ENCODE results near the gene MBNL1. TPM values are rescaled to one million over a fixed set of nuclear protein-coding genes. Genes with fewer than 3 reads are reported as not detected.

MBNL1 gene
- total RNA-seq, 2 experiments from 2014 or later: 446 to 447 TPM

GRCh38 chr3:152256851-152257562, 11.7 kb upstream of the MBNL1 start:
- Mint-ChIP-seq H3K27ac (peak overlapping the region; percentile 87), H3K36me3 (peaks cover 41% of the 10 kb centered on the region), H3K9me3 (no peaks in the 10 kb centered on the region), H3K27me3 (no peaks in the 10 kb centered on the region), H3K4me1 (peaks cover 78% of the 10 kb centered on the region), H3K4me3 (peak overlapping the region; percentile 74)
- DNase-seq: no peak
- ATAC-seq (ENCODE audit: low read depth): peak; percentile 6
- POLR2A ChIA-PET: interaction anchor here (0.5 to 7.6 kb wide), 8 partner anchors 11 to 577 kb away, joined by 3 to 143 read pairs (median 5); partner anchors contain the start of gene MBNL1

GRCh38 chr3:152257563-152258035, 11.1 kb upstream of the MBNL1 start:
- Mint-ChIP-seq H3K27ac (peak overlapping the region; percentile 87), H3K4me3 (peak overlapping the region; percentile 74), H3K9me3 (no peaks in the 10 kb centered on the region), H3K36me3 (peaks cover 43% of the 10 kb centered on the region), H3K4me1 (peaks cover 77% of the 10 kb centered on the region), H3K27me3 (no peaks in the 10 kb centered on the region)
- no peak for DNase-seq
- peak; percentile 43 for ATAC-seq (ENCODE audit: low read depth)
- POLR2A ChIA-PET: interaction anchor here (1.3 to 7.6 kb wide), 6 partner anchors 11 to 58 kb away, joined by 3 to 143 read pairs (median 6); partner anchors contain the start of gene MBNL1

GRCh38 chr3:152258448-152259393, 10.0 kb upstream of the MBNL1 start:
- no peak for DNase-seq
- peak; percentile 50 for ATAC-seq (ENCODE audit: low read depth)
- POLR2A ChIA-PET: interaction anchor here (0.7 to 7.6 kb wide), 12 partner anchors 10 to 65 kb away, joined by 3 to 143 read pairs (median 5); partner anchors contain the start of gene MBNL1
- peaks cover 40% of the 10 kb centered on the region for H3K36me3 Mint-ChIP-seq
- peaks cover 74% of the 10 kb centered on the region for H3K4me1 Mint-ChIP-seq
- H3K27ac Mint-ChIP-seq: peak overlapping the region; percentile 91
- H3K9me3 Mint-ChIP-seq: no peaks in the 10 kb centered on the region
- no peaks in the 10 kb centered on the region for H3K27me3 Mint-ChIP-seq
- H3K4me3 Mint-ChIP-seq: peak overlapping the region; percentile 79

- Mint-ChIP-seq H3K27ac (peak overlapping the region; percentile 76), H3K4me3 (peak overlapping the region; percentile 76)
Observed at GRCh38 chr3:152259468-152259867, 9.3 kb upstream of the MBNL1 start.

GRCh38 chr3:152260026-152260425, 8.7 kb upstream of the MBNL1 start:
- ATAC-seq (ENCODE audit: low read depth) (no peak), DNase-seq (no peak)
- Mint-ChIP-seq H3K9me3 (no peaks in the 10 kb centered on the region), H3K27ac (peak overlapping the region; percentile 61), H3K4me3 (peak overlapping the region; percentile 33), H3K36me3 (peaks cover 47% of the 10 kb centered on the region), H3K27me3 (no peaks in the 10 kb centered on the region), H3K4me1 (peaks cover 72% of the 10 kb centered on the region)
- POLR2A ChIA-PET: interaction anchor here (0.8 to 7.6 kb wide), 5 partner anchors 9 to 62 kb away, joined by 3 to 143 read pairs (median 4); partner anchors contain the start of gene MBNL1

More at GRCh38 chr3:152259468-152259867, 9.3 kb upstream of the MBNL1 start:
- Mint-ChIP-seq H3K9me3 (no peaks in the 10 kb centered on the region), H3K36me3 (peaks cover 46% of the 10 kb centered on the region), H3K4me1 (peaks cover 74% of the 10 kb centered on the region), H3K27me3 (no peaks in the 10 kb centered on the region)
- POLR2A ChIA-PET: interaction anchor here (1.1 to 7.6 kb wide), 5 partner anchors 9 to 25 kb away, joined by 3 to 143 read pairs (median 5); partner anchors contain the start of gene MBNL1
- ATAC-seq (ENCODE audit: low read depth): no peak
- DNase-seq: no peak

- Mint-ChIP-seq H3K4me1 (peaks cover 73% of the 10 kb centered on the region), H3K27ac (peak overlapping the region; percentile 23), H3K36me3 (peaks cover 45% of the 10 kb centered on the region), H3K9me3 (no peaks in the 10 kb centered on the region), H3K4me3 (peak overlapping the region; percentile 47), H3K27me3 (no peaks in the 10 kb centered on the region)
- POLR2A ChIA-PET: interaction anchor here (0.8 to 7.6 kb wide), 4 partner anchors 8 to 63 kb away, joined by 3 to 143 read pairs (median 12); partner anchors contain the start of gene MBNL1
- ATAC-seq (ENCODE audit: low read depth): peak; percentile 31
- DNase-seq: no peak
Observed at GRCh38 chr3:152260529-152260928, 8.2 kb upstream of the MBNL1 start.

GRCh38 chr3:152261329-152261728, 7.4 kb upstream of the MBNL1 start:
- peaks cover 72% of the 10 kb centered on the region for H3K4me1 Mint-ChIP-seq

GRCh38 chr3:152263711-152264110, 5.0 kb upstream of the MBNL1 start:
- no peaks in the 10 kb centered on the region for H3K9me3 Mint-ChIP-seq
- no peak for ATAC-seq (ENCODE audit: low read depth)
- peaks cover 47% of the 10 kb centered on the region for H3K36me3 Mint-ChIP-seq
- POLR2A ChIA-PET: no interaction called here
- H3K27ac Mint-ChIP-seq: peak overlapping the region; percentile 47
- peaks cover 71% of the 10 kb centered on the region for H3K4me1 Mint-ChIP-seq
- H3K4me3 Mint-ChIP-seq: peak overlapping the region; percentile 3
- DNase-seq: no peak
- H3K27me3 Mint-ChIP-seq: no peaks in the 10 kb centered on the region

More at GRCh38 chr3:152261329-152261728, 7.4 kb upstream of the MBNL1 start:
- ATAC-seq (ENCODE audit: low read depth): no peak
- no peak for DNase-seq
- no peaks in the 10 kb centered on the region for H3K9me3 Mint-ChIP-seq
- H3K27ac Mint-ChIP-seq: no peak overlapping the region
- H3K4me3 Mint-ChIP-seq: no peak overlapping the region
- no peaks in the 10 kb centered on the region for H3K27me3 Mint-ChIP-seq
- peaks cover 43% of the 10 kb centered on the region for H3K36me3 Mint-ChIP-seq
- POLR2A ChIA-PET: interaction anchor here (2.5 to 7.6 kb wide), 2 partner anchors 8 to 18 kb away, joined by 20 to 143 read pairs; partner anchors contain the start of gene MBNL1

- no peak for DNase-seq
- Mint-ChIP-seq H3K4me1 (peaks cover 66% of the 10 kb centered on the region), H3K27ac (no peak overlapping the region), H3K4me3 (peak overlapping the region; percentile 20), H3K27me3 (no peaks in the 10 kb centered on the region), H3K36me3 (peaks cover 48% of the 10 kb centered on the region), H3K9me3 (no peaks in the 10 kb centered on the region)
- ATAC-seq (ENCODE audit: low read depth): no peak
- POLR2A ChIA-PET: no interaction called here
Observed at GRCh38 chr3:152264378-152264777, 4.4 kb upstream of the MBNL1 start.

GRCh38 chr3:152266221-152266995, 2.3 kb upstream of the MBNL1 start:
- Mint-ChIP-seq H3K9me3 (no peaks in the 10 kb centered on the region), H3K4me1 (peaks cover 52% of the 10 kb centered on the region)

GRCh38 chr3:152267831-152268554, 736 bp upstream of the MBNL1 start:
- H3K4me1 Mint-ChIP-seq: peaks cover 56% of the 10 kb centered on the region
- POLR2A ChIA-PET: interaction anchor here (0.7 to 11.3 kb wide), 19 partner anchors 11 to 1068 kb away, joined by 3 to 258 read pairs (median 8); no protein-coding TSS in a partner anchor
- no peak for ATAC-seq (ENCODE audit: low read depth)
- no peaks in the 10 kb centered on the region for H3K27me3 Mint-ChIP-seq
- peak overlapping the region; percentile 99 for H3K4me3 Mint-ChIP-seq
- no peak for DNase-seq
- no peaks in the 10 kb centered on the region for H3K9me3 Mint-ChIP-seq
- peaks cover 52% of the 10 kb centered on the region for H3K36me3 Mint-ChIP-seq
- peak overlapping the region; percentile 93 for H3K27ac Mint-ChIP-seq

More at GRCh38 chr3:152266221-152266995, 2.3 kb upstream of the MBNL1 start:
- Mint-ChIP-seq H3K36me3 (peaks cover 53% of the 10 kb centered on the region), H3K27me3 (no peaks in the 10 kb centered on the region), H3K27ac (peak overlapping the region; percentile 93), H3K4me3 (peak overlapping the region; percentile 99)
- no peak for DNase-seq
- no peak for ATAC-seq (ENCODE audit: low read depth)
- POLR2A ChIA-PET: interaction anchor here (9.7 kb wide), 1 partner anchor 66 kb away, joined by 132 read pairs; no protein-coding TSS in a partner anchor

All from activated naive CD8-positive, alpha-beta T cell treated with anti-CD3 and anti-CD28 coated beads, Interleukin-2, amount 10 ng/mL, durations not matched to agents 7 days and 5 days (primary cell).